Tibial nerve (tissue), 4 donors: ENCODE results near the gene ARRDC1. TPM values are rescaled to one million over a fixed set of nuclear protein-coding genes. Genes with fewer than 3 reads are reported as not detected.

ENCODE experiments used
- DNase-seq, 2 donors: peaks; one replicate each; pipeline ENCODE4 v3.0.0-alpha.2; 2019; ENCODE audit warnings: low spot score in 2 of 2
- H3K27ac ChIP-seq, 4 donors: fragments of 200-600 bp; sonication (generic) in 3 of 4; one replicate each; pipeline ENCODE4 v1.5.1; 2017 to 2019; ENCODE audit warnings: mild to moderate bottlenecking in 1 of 4
- H3K27me3 ChIP-seq, 2 donors: fragments of 200-600 bp; sonication (generic) in 1 of 2; one replicate each; pipeline versions ENCODE4 v1.5.1 to v1.6.0; 2017 to 2019
- H3K36me3 ChIP-seq, 3 donors: fragments of 200-600 bp; sonication (generic); one replicate each; pipeline ENCODE4 v1.5.1; 2018 to 2019
- H3K4me1 ChIP-seq, 4 donors: fragments of 200-600 bp; sonication (generic) in 3 of 4; one replicate each; pipeline ENCODE4 v1.5.1; 2017 to 2019
- H3K4me3 ChIP-seq, 4 donors: fragments of 200-600 bp; sonication (generic) in 3 of 4; one replicate each; pipeline ENCODE4 v1.5.1; 2017 to 2019; ENCODE audit warnings: mild to moderate bottlenecking in 1 of 4, moderate library complexity in 1 of 4
- H3K9me3 ChIP-seq, 4 donors: fragments of 200-600 bp; sonication (generic) in 3 of 4; one replicate each; pipeline ENCODE4 v1.5.1; 2017 to 2019
- CTCF ChIP-seq, 5 experiments: fragments of 200-600 bp in 3 of 5; fragments of 450-650 bp in 2 of 5; sonication (generic) in 3 of 5; IDR thresholded peaks; one replicate each; pipeline ENCODE4 v1.5.1; 2016 to 2019; ENCODE audit warnings: antibody characterized with exemption in 5 of 5, mild to moderate bottlenecking in 3 of 5, moderate library complexity in 2 of 5
- EP300 ChIP-seq, 2 donors: sonication (generic); formaldehyde crosslinking; IDR thresholded peaks; one replicate each; pipeline ENCODE4 v1.6.1; 2017; ENCODE audit warnings: antibody characterized with exemption in 2 of 2, mild to moderate bottlenecking in 1 of 2
- POLR2A ChIP-seq, 2 donors: fragments of 450-650 bp; IDR thresholded peaks; one replicate each; pipeline ENCODE4 v1.6.1; 2017; ENCODE audit warnings: antibody characterized with exemption in 2 of 2, mild to moderate bottlenecking in 2 of 2, moderate library complexity in 2 of 2
- WGBS, 2 donors: methylation state at CpG; one replicate each; pipeline ENCODE4 v1.1.5; 2018; 5-methylcytosine and 5-hydroxymethylcytosine counted together
- total RNA-seq, 4 donors: library from RNA; depleted of rRNA; stranded (reverse); fragments of >200 nt; gene quantifications; one replicate each; pipeline ENCODE4 v1.1.0, GENCODE V29; 2016

ARRDC1 gene
- total RNA-seq = 10 to 100 TPM; 26.4 to 83.1 (median 50.1) TPM

GRCh38 chr9:137605121-137606004, at the start of gene ARRDC1:
TSS of gene ARRDC1 (plus strand) at chr9:137605686. CDS start at chr9:137605718, 32 bp downstream.
- Histone ChIP-seq H3K9me3 (no peaks in the 10 kb centered on the region), H3K4me3 (peak within 1 kb of the TSS; percentile 56 to 84 (median 78)), H3K27ac (peak within 1 kb of the TSS; percentile 55 to 93 (median 85)), H3K36me3 (no peaks in the 10 kb centered on the region), H3K4me1 (peaks cover 0 to 47% (median 18%) of the 10 kb centered on the region in 4 donors), H3K27me3 (no peaks in the 10 kb centered on the region)
- TF ChIP-seq POLR2A (IDR thresholded peaks at IDR 0.05) = peak in 1 of 2 donors; percentile 36
- no peak for TF ChIP-seq CTCF (IDR thresholded peaks at IDR 0.05)
- TF ChIP-seq EP300 (IDR thresholded peaks at IDR 0.05) = peak in 1 of 2 donors; percentile 7
- 1 to 5% methylated on average over 4 to 24 of the region's 111 CpGs for WGBS, 2 donors
- peak; percentile 85 to 88 for DNase-seq

GRCh38 chr9:137556069-137556838, 49.2 kb upstream of the ARRDC1 start:
- DNase-seq = no peak
- H3K27ac ChIP-seq = no peak overlapping the region
- no peaks in the 10 kb centered on the region for H3K9me3 ChIP-seq
- H3K36me3 ChIP-seq = peaks cover 0 to 76% (median 7%) of the 10 kb centered on the region in 3 donors
- TF ChIP-seq POLR2A (IDR thresholded peaks at IDR 0.05) (no peak), CTCF (IDR thresholded peaks at IDR 0.05) (no peak), EP300 (IDR thresholded peaks at IDR 0.05) (no peak)
- H3K4me1 ChIP-seq = peaks cover 0 to 20% (median 3%) of the 10 kb centered on the region in 4 donors
- no peak overlapping the region for H3K4me3 ChIP-seq
- WGBS, 2 donors = 78 to 80% methylated on average over 18 to 24 of the region's 24 CpGs
- no peaks in the 10 kb centered on the region for H3K27me3 ChIP-seq

- 95 to 97% methylated on average over 4 of the region's 4 CpGs for WGBS, 2 donors
- Histone ChIP-seq H3K4me1 (peaks cover 0 to 10% (median 0%) of the 10 kb centered on the region in 4 donors), H3K9me3 (no peaks in the 10 kb centered on the region), H3K27me3 (no peaks in the 10 kb centered on the region), H3K4me3 (no peak overlapping the region), H3K36me3 (peaks cover 0 to 89% (median 7%) of the 10 kb centered on the region in 3 donors), H3K27ac (no peak overlapping the region)
- no peak for TF ChIP-seq CTCF (IDR thresholded peaks at IDR 0.05)
- no peak for TF ChIP-seq EP300 (IDR thresholded peaks at IDR 0.05)
- no peak for TF ChIP-seq POLR2A (IDR thresholded peaks at IDR 0.05)
- no peak for DNase-seq
These were observed 47.4 kb upstream of the ARRDC1 start for GRCh38 chr9:137558127-137558526.

GRCh38 chr9:137564134-137564533, 41.4 kb upstream of the ARRDC1 start:
- H3K9me3 ChIP-seq = no peaks in the 10 kb centered on the region
- WGBS, 2 donors = 91 to 94% methylated on average over 10 of the region's 10 CpGs
- TF ChIP-seq POLR2A (IDR thresholded peaks at IDR 0.05) (no peak), EP300 (IDR thresholded peaks at IDR 0.05) (no peak), CTCF (IDR thresholded peaks at IDR 0.05) (no peak)
- no peak for DNase-seq
- no peaks in the 10 kb centered on the region for H3K27me3 ChIP-seq
- peaks cover 0 to 51% (median 0%) of the 10 kb centered on the region in 3 donors for H3K36me3 ChIP-seq
- no peak overlapping the region for H3K27ac ChIP-seq
- H3K4me3 ChIP-seq = no peak overlapping the region
- no peaks in the 10 kb centered on the region for H3K4me1 ChIP-seq
